NB4 (cell line): ENCODE results near the gene SOX6.

ENCODE experiments used
- DNase-seq: peaks from one replicate; pipeline ENCODE4 v3.0.0; 2010; ENCODE audit warnings: low read depth
- H3K4me3 ChIP-seq: one replicate; pipeline ENCODE4 v1.5.1; 2011; ENCODE audit warnings: mild to moderate bottlenecking, low read depth, low read length, moderate library complexity
- CTCF ChIP-seq: IDR thresholded peaks from one replicate; pipeline ENCODE4 v1.5.1; 2012; ENCODE audit warnings: low read depth, low read length
- MAX ChIP-seq: IDR thresholded peaks from 2 replicates; pipeline ENCODE4 v1.6.1; 2011; ENCODE audit warnings: low read depth, low read length
- MYC ChIP-seq: IDR thresholded peaks from 2 replicates; pipeline ENCODE4 v1.6.1; 2011; ENCODE audit warnings: low read depth, low read length
- POLR2A ChIP-seq: IDR thresholded peaks from 2 replicates; pipeline ENCODE4 v1.6.1; 2011; ENCODE audit warnings: mild to moderate bottlenecking; ENCODE audit not compliant: insufficient read length; ENCODE audit errors: extremely low read depth

The SOX6 gene

GRCh38 chr11:16239141-16240105, 116.9 kb downstream of the SOX6 start:
- DNase-seq, result no peak
- H3K4me3 ChIP-seq, result no peak overlapping the region
- no peak for TF ChIP-seq POLR2A
- no peak for TF ChIP-seq MYC
- no peak for TF ChIP-seq CTCF
- TF ChIP-seq MAX, result no peak

DNA sequence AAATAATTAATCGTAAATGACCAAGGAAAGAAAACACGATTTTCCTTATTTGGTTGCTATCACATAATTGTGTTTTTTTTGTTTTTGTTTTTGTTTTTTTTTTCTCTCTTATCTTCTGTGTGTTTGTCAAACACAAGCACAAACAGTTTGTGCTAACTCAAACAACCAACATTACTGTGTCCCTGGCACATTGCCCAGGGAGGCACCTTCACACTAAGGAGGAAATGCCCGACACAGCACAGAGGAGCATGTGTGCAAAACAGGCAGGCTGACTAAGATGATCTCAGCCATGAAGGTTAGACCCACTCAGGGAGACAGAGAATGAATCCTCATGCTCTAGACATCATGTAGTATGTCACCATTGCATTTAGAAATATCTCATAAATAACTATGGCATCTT, 130.1 kb downstream of the SOX6 start:
- TF ChIP-seq MYC, result no peak
- TF ChIP-seq POLR2A, result no peak
- no peak for TF ChIP-seq MAX
- no peak for TF ChIP-seq CTCF
- H3K4me3 ChIP-seq, result no peak overlapping the region
- DNase-seq, result no peak

DNA sequence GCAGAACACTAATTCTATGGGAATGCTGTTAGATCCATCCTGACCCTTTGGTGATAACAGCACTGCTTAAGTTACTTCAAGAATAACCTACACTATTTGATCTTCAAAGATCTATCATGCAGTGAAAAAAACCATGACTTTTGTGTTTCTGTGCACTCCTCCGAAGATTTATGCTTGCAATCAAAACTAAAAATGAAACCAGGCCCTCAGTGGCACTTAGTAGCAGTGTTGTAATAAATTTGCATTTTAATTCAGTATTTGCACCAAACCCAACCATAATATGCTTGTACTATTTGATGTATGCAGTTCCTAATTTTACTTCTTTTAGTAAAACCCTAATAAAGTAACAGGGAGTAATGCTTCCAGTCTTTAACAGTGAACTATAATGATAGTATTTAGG, 130.7 kb downstream of the SOX6 start:
- DNase-seq, result no peak
- TF ChIP-seq POLR2A (no peak), CTCF (no peak), MYC (no peak), MAX (no peak)
- no peak overlapping the region for H3K4me3 ChIP-seq

DNA sequence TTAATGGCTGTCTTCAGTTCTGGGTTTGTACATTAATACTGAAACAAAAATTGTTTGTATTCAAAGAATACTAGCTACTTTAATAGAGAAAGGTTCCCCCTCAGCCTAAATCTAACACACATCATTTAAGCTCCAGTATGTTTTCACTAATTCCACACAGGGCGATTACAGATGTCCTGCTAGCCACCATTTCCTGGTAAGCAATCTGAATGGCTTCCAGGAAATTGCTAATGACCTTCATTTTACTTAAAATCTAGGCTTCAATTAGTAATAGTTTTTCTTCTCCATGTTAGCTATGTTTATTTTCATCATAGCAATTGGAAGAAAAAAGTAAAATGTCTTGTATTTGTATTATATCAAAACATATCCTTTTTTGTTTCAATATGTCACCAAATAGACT, 132.8 kb downstream of the SOX6 start:
- TF ChIP-seq POLR2A (no peak), MAX (no peak), MYC (no peak), CTCF (no peak)
- no peak for DNase-seq
- no peak overlapping the region for H3K4me3 ChIP-seq

DNA sequence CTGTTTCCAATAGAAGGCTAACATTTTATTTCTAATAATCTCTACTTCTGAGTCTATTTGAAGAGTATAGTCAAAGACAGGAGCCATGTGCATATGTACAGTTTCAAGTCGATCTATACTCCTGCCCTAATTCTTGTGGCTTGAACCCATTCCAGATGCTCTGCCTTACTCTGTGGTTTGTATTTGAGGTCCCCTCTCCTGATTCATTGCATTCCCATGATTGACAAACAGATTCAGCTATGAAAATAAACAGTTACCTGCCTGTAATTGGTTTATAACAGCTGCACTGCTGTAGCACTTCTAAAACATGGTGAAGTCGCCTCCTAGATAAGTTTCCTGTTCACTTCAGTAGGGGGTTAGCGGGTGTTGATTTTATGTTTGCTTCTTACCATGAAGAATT, 138.7 kb downstream of the SOX6 start:
- TF ChIP-seq MAX (no peak), CTCF (no peak), POLR2A (no peak), MYC (no peak)
- no peak overlapping the region for H3K4me3 ChIP-seq
- no peak for DNase-seq

DNA sequence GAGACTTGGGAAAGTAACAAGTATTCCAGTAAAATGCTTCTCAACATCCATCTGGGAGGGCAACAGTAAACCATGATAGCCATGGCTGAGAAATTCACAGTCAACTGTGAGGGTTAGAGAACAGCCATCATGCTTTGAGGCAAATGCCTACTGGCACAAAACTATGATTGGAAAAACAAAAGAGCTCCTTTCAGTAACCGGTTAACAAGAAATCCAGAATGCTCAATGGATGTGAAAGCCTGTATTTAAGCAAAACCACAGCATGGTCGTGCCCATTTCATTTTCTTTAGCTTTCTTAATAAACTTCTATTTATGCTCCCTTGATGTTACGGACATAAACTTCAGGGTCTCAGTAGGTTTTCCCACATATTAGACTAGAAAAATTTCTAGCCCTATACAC, 139.5 kb downstream of the SOX6 start:
- DNase-seq, result no peak
- TF ChIP-seq POLR2A (no peak), CTCF (no peak), MAX (no peak), MYC (no peak)
- no peak overlapping the region for H3K4me3 ChIP-seq
